H1 (cell line): ENCODE measurements around the gene BMPR1A. TPM values are rescaled to one million over a fixed set of nuclear protein-coding genes. Genes with fewer than 3 reads are reported as not detected.

ENCODE experiments used
- CTCF ChIA-PET: fragments of 300-600 bp; sonication (Branson Sonifier 250); formaldehyde crosslinking; loops from one replicate; lab custom pipeline; 2021; ENCODE audit not compliant: partially characterized antibody; lab: Charles Lee
- POLR2A ChIA-PET: fragments of 300-600 bp; sonication (Branson Sonifier 250); formaldehyde crosslinking; loops from one replicate; lab custom pipeline; 2021; ENCODE audit warnings: inconsistent platforms; ENCODE audit not compliant: partially characterized antibody; lab: Charles Lee
- DNase-seq, 2 experiments: peaks; one replicate each; pipeline versions ENCODE4 v3.0.0 to v3.0.0-alpha.2; 2010 to 2022; ENCODE audit warnings: low spot score in 2 of 2, low read depth in 1 of 2, mixed read lengths in 1 of 2
- FAIRE-seq: peaks from 2 replicates; lab custom pipeline; 2011; peaks lifted over from hg19 to GRCh38; lab: Jason Lieb, UNC
- H2AFZ ChIP-seq: 2 replicates; pipeline ENCODE4 v1.8.1; 2012; ENCODE audit warnings: low read length, inconsistent platforms
- H2AK5ac ChIP-seq: 2 replicates; pipeline ENCODE4 v1.6.1; 2013; ENCODE audit warnings: low read depth, low read length
- H2BK120ac ChIP-seq: replicated peaks from 2 replicates; pipeline ENCODE3; 2013; ENCODE audit warnings: low read depth, low read length, inconsistent platforms
- H2BK12ac ChIP-seq: 2 replicates; pipeline ENCODE4 v1.6.1; 2013; ENCODE audit warnings: low read depth, low read length
- H2BK15ac ChIP-seq: 2 replicates; pipeline ENCODE4 v1.6.1; 2013; ENCODE audit warnings: low read length
- H2BK20ac ChIP-seq: 2 replicates; pipeline ENCODE4 v1.6.1; 2013; ENCODE audit warnings: low read length
- H2BK5ac ChIP-seq: 2 replicates; pipeline ENCODE4 v1.6.1; 2013; ENCODE audit warnings: low read depth, low read length
- H3K14ac ChIP-seq: 2 replicates; pipeline ENCODE4 v1.6.1; 2013; ENCODE audit warnings: inconsistent platforms; ENCODE audit not compliant: insufficient read length
- H3K18ac ChIP-seq: 2 replicates; pipeline ENCODE4 v1.6.1; 2013; ENCODE audit warnings: low read length; ENCODE audit errors: extremely low read depth
- H3K23ac ChIP-seq: 2 replicates; pipeline ENCODE4 v1.6.1; 2013; ENCODE audit warnings: inconsistent platforms; ENCODE audit not compliant: insufficient read length
- H3K23me2 ChIP-seq: 2 replicates; pipeline ENCODE4 v1.6.1; 2013; ENCODE audit warnings: low read depth, low read length
- H3K27ac ChIP-seq: 2 replicates; pipeline ENCODE4 v1.6.1; 2011; ENCODE audit warnings: low read depth, low read length, inconsistent platforms
- H3K27me3 ChIP-seq, 4 experiments: replicated peaks in 1 of 4; 1 replicate in 1 of 4; 2 replicates in 3 of 4; pipeline versions ENCODE4 v1.6.1 to v1.8.1; 2011 to 2013; ENCODE audit warnings: low read length in 3 of 4, mild to moderate bottlenecking in 3 of 4, inconsistent platforms in 2 of 4, mixed read lengths in 2 of 4, moderate library complexity in 1 of 4; ENCODE audit not compliant: control insufficient read depth in 3 of 4, insufficient read depth in 3 of 4; ENCODE audit errors: extremely low read depth in 1 of 4
- H3K36me3 ChIP-seq, 4 experiments: 2 replicates each; pipeline versions ENCODE4 v1.6.1 to v1.8.1; 2011 to 2013; ENCODE audit warnings: mild to moderate bottlenecking in 4 of 4, low read length in 3 of 4, moderate library complexity in 2 of 4, control low read depth in 1 of 4, inconsistent platforms in 1 of 4; ENCODE audit not compliant: insufficient read depth in 4 of 4, control insufficient read depth in 2 of 4
- H3K4ac ChIP-seq: replicated peaks from 2 replicates; pipeline ENCODE3; 2013; ENCODE audit warnings: low read length, low read depth, mixed read lengths, inconsistent platforms; ENCODE audit not compliant: insufficient read length
- H3K4me1 ChIP-seq, 4 experiments: replicated peaks in 1 of 4; 1 replicate in 1 of 4; 2 replicates in 3 of 4; pipeline versions ENCODE4 v1.6.1 to v1.8.1; 2011 to 2013; ENCODE audit warnings: low read length in 3 of 4, inconsistent platforms in 2 of 4, mixed read lengths in 1 of 4; ENCODE audit not compliant: insufficient read depth in 4 of 4, control insufficient read depth in 3 of 4
- H3K4me2 ChIP-seq, 2 experiments: 2 replicates each; pipeline versions ENCODE4 v1.6.1 to v1.8.1; 2011 to 2013; ENCODE audit warnings: low read depth in 2 of 2, low read length in 2 of 2, control low read depth in 1 of 2, inconsistent platforms in 1 of 2, mild to moderate bottlenecking in 1 of 2; ENCODE audit not compliant: insufficient read depth in 1 of 2
- H3K4me3 ChIP-seq, 4 experiments: fragments of 200-600, 300-600 bp in 1 of 4; sonication (generic), shearing (Covaris generic), sonication (Bioruptor Twin) in 1 of 4; 2 replicates each; pipeline versions ENCODE4 v1.5.1 to v1.8.1; 2011 to 2016; ENCODE audit warnings: low read length in 4 of 4, low read depth in 3 of 4, control low read depth in 2 of 4, inconsistent platforms in 2 of 4, mild to moderate bottlenecking in 2 of 4, mixed read lengths in 1 of 4, moderate library complexity in 1 of 4; ENCODE audit not compliant: insufficient read depth in 2 of 4; ENCODE audit errors: extremely low read depth in 1 of 4
- H3K56ac ChIP-seq: replicated peaks from 2 replicates; pipeline ENCODE3; 2013; ENCODE audit warnings: low read depth, mild to moderate bottlenecking, mixed read lengths, low read length, inconsistent platforms; ENCODE audit not compliant: insufficient read length
- H3K79me1 ChIP-seq: 2 replicates; pipeline ENCODE4 v1.6.1; 2013; ENCODE audit warnings: low read depth, low read length, control low read depth
- H3K79me2 ChIP-seq, 2 experiments: 2 replicates each; pipeline versions ENCODE4 v1.6.1 to v1.8.1; 2012 to 2013; ENCODE audit warnings: low read length in 2 of 2, mild to moderate bottlenecking in 2 of 2, inconsistent platforms in 1 of 2; ENCODE audit not compliant: insufficient read depth in 2 of 2, control insufficient read depth in 1 of 2
- H3K9ac ChIP-seq, 4 experiments: replicated peaks in 1 of 4; 1 replicate in 1 of 4; 2 replicates in 3 of 4; pipeline versions ENCODE4 v1.6.1 to v1.8.1; 2011 to 2013; ENCODE audit warnings: low read depth in 3 of 4, low read length in 3 of 4, control low read depth in 2 of 4, mild to moderate bottlenecking in 2 of 4, moderate library complexity in 2 of 4, inconsistent platforms in 1 of 4; ENCODE audit errors: extremely low read depth in 1 of 4
- H3K9me3 ChIP-seq, 2 experiments: 2 replicates each; pipeline versions ENCODE4 v1.6.1 to v1.8.1; 2012 to 2013; ENCODE audit warnings: mild to moderate bottlenecking in 2 of 2, moderate library complexity in 2 of 2, control low read depth in 1 of 2, inconsistent platforms in 1 of 2, low read depth in 1 of 2, low read length in 1 of 2, mixed read lengths in 1 of 2; ENCODE audit not compliant: insufficient read depth in 2 of 2
- H4K20me1 ChIP-seq, 2 experiments: replicated peaks in 1 of 2; 2 replicates each; pipeline versions ENCODE3 to v1.8.1; 2011 to 2013; ENCODE audit warnings: inconsistent platforms in 2 of 2, low read length in 2 of 2, mild to moderate bottlenecking in 1 of 2; ENCODE audit not compliant: insufficient read depth in 2 of 2, control insufficient read depth in 1 of 2
- H4K5ac ChIP-seq: 2 replicates; pipeline ENCODE4 v1.6.1; 2013; ENCODE audit warnings: low read length, low read depth, mixed read lengths, inconsistent platforms; ENCODE audit not compliant: insufficient read length
- H4K8ac ChIP-seq: 2 replicates; pipeline ENCODE4 v1.8.0; 2013; ENCODE audit warnings: mild to moderate bottlenecking, moderate library complexity, low read length, inconsistent platforms; ENCODE audit not compliant: insufficient read depth; ENCODE audit errors: extremely low read depth
- H4K91ac ChIP-seq: replicated peaks from 2 replicates; pipeline ENCODE3; 2013; ENCODE audit warnings: low read length, mixed read lengths, inconsistent platforms; ENCODE audit not compliant: insufficient read length
- BCL11A ChIP-seq, 2 experiments: IDR thresholded peaks; one replicate each; pipeline ENCODE4 v1.6.1; 2011; ENCODE audit warnings: low read depth in 2 of 2, low read length in 2 of 2, mild to moderate bottlenecking in 2 of 2
- BRCA1 ChIP-seq: IDR thresholded peaks from 2 replicates; pipeline ENCODE4 v1.6.1; 2012; ENCODE audit warnings: low read depth, low read length, improper control_type of control experiment
- CHD2 ChIP-seq: IDR thresholded peaks from 2 replicates; pipeline ENCODE4 v1.6.1; 2012; ENCODE audit warnings: low read length, improper control_type of control experiment
- CREB1 ChIP-seq: IDR thresholded peaks from 2 replicates; pipeline ENCODE4 v1.6.1; 2012; ENCODE audit warnings: inconsistent platforms
- EGR1 ChIP-seq: IDR thresholded peaks from 2 replicates; pipeline ENCODE4 v1.6.1; 2011; ENCODE audit warnings: low read depth, low read length, borderline replicate concordance
- GABPA ChIP-seq: IDR thresholded peaks from 2 replicates; pipeline ENCODE4 v1.6.1; 2011; ENCODE audit warnings: mild to moderate bottlenecking, low read length, moderate library complexity, borderline replicate concordance; ENCODE audit not compliant: insufficient read depth
- HDAC6 ChIP-seq: IDR thresholded peaks from one replicate; pipeline ENCODE4 v1.7.1; 2012; ENCODE audit warnings: low read depth, mild to moderate bottlenecking, inconsistent platforms, low read length, moderate library complexity
- KDM1A ChIP-seq: fragments of 200-600, 300-600 bp; sonication (generic); IDR thresholded peaks from 2 replicates; pipeline ENCODE4 v1.7.1; 2016; ENCODE audit warnings: mild to moderate bottlenecking, low read length, borderline replicate concordance
- POU5F1 ChIP-seq: IDR thresholded peaks from 2 replicates; pipeline ENCODE4 v1.6.1; 2011; ENCODE audit warnings: low read depth, mild to moderate bottlenecking, low read length, moderate library complexity
- RBBP5 ChIP-seq: IDR thresholded peaks from 2 replicates; pipeline ENCODE4 v1.7.1; 2012; ENCODE audit warnings: low read depth, mild to moderate bottlenecking, inconsistent platforms, low read length, moderate library complexity, borderline replicate concordance
- SP4 ChIP-seq: IDR thresholded peaks from 2 replicates; pipeline ENCODE4 v1.6.1; 2012; ENCODE audit warnings: low read length, inconsistent platforms
- SUZ12 ChIP-seq: fragments of 200-600 bp; sonication (generic); IDR thresholded peaks from 2 replicates; pipeline ENCODE4 v1.6.1; 2012; ENCODE audit warnings: mild to moderate bottlenecking, inconsistent platforms, low read length, moderate library complexity, mixed read lengths
- TBP ChIP-seq: IDR thresholded peaks from 2 replicates; pipeline ENCODE4 v1.6.1; 2011; ENCODE audit warnings: low read depth, low read length, improper control_type of control experiment
- TCF12 ChIP-seq: IDR thresholded peaks from 2 replicates; pipeline ENCODE4 v1.6.1; 2011; ENCODE audit warnings: low read depth, mild to moderate bottlenecking, low read length
- TEAD4 ChIP-seq: IDR thresholded peaks from 2 replicates; pipeline ENCODE4 v1.6.1; 2012; ENCODE audit warnings: low read depth, low read length, inconsistent platforms, mixed read lengths
- WGBS, 2 experiments: shearing (Covaris generic) in 1 of 2; methylation state at CpG; one replicate each; pipeline versions ENCODE4 v1.1.6 to v1.1.7; 2013 to 2015; ENCODE audit warnings: low lambda C conversion rate in 2 of 2, mixed read lengths in 2 of 2, inconsistent platforms in 1 of 2, low coverage in 1 of 2, missing lambda C conversion rate in 1 of 2; ENCODE audit not compliant: insufficient replicate concordance in 2 of 2, insufficient coverage in 1 of 2, insufficient read length in 1 of 2; ENCODE audit errors: extremely low coverage in 1 of 2, missing lambda C conversion rate in 1 of 2; 5-methylcytosine and 5-hydroxymethylcytosine counted together
- polyA plus RNA-seq, 7 experiments: library from polyadenylated mRNA; depleted of rRNA in 3 of 7; stranded (reverse) in 5 of 7; unstranded in 2 of 7; fragments of >200 nt in 5 of 7; fragments of 200-250 nt in 2 of 7; gene quantifications; 1 replicate in 5 of 7; 2 replicates in 1 of 7; 4 replicates in 1 of 7; pipeline versions ENCODE4 v1.2.1 to v1.2.3, GENCODE V29; 2011 to 2013; ENCODE audit warnings: missing spikeins in 2 of 7, mixed read lengths in 2 of 7
- total RNA-seq: library from RNA; stranded (reverse); fragmentation: NEBNext Ultra II Directional; extraction: Animal tissue kit (Norgen Biotek cat#: 25700); gene quantifications from 2 replicates; pipeline ENCODE4 v1.2.1, GENCODE V29; 2021

Gene BMPR1A
- total and polyA plus RNA-seq, 2 of the 8 experiments (the other 6 are each of a cell fraction or from before 2014, with no cell fraction given), result 34.4 to 129 TPM

DNA sequence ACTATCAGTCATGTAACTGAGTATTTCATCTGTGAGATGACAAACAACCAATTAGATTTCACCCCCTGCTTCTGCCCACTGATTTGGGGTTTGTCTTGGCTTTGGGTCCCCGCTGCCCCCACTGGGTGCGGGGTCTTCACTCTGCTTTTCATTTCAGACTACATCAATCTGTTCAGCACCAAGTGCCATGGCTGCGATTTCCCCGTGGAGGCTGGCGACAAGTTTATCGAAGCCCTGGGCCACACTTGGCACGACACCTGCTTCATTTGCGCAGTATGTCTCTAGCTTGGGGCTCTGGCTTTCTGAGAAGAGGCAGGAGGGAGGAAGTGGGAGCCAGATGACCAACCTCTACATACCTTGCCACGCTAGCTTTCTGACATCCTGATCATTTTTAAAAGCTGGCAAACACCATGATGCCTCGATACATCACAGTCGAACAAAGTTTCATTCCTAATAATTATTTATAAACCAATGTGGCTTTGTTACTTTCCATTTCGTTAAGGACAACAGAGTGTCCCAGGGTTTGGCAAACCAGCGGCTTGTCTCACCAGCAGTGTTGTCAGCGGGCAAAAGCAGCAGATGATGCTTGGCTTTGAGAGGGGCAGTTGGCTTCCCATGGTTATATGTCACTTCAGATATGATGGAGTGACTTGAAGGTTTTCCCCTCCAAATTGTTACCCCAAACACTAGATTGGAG is 30.3 kb upstream of the BMPR1A start:
- Histone ChIP-seq H3K79me2 (no peaks in the 10 kb centered on the region), H3K18ac (no peak overlapping the region), H4K91ac (no peak overlapping the region), H3K23ac (no peak overlapping the region), H3K27ac (no peak overlapping the region), H4K8ac (no peak overlapping the region), H3K36me3 (no peaks in the 10 kb centered on the region), H3K4me1 (no peaks in the 10 kb centered on the region), H3K23me2 (no peaks in the 10 kb centered on the region), H3K4me2 (no peak overlapping the region), H2BK5ac (no peak overlapping the region), H2AK5ac (no peak overlapping the region), H3K9ac (0 out of 7 replicates have a peak overlapping the region, but pooled peaks of 1 of the 4 experiments have one; percentile 2), H3K79me1 (no peaks in the 10 kb centered on the region), H3K4me3 (no peak overlapping the region), H2BK20ac (no peak overlapping the region), H3K27me3 (no peaks in the 10 kb centered on the region), H3K56ac (no peak overlapping the region), H3K9me3 (no peaks in the 10 kb centered on the region), H4K20me1 (no peaks in the 10 kb centered on the region), H4K5ac (no peak overlapping the region), H2BK12ac (no peak overlapping the region), H2BK120ac (no peak overlapping the region), H3K4ac (no peak overlapping the region), H2BK15ac (no peak overlapping the region), H2AFZ (no peak overlapping the region), H3K14ac (no peak overlapping the region)
- ChIA-PET POLR2A (interaction anchor here (1.5 kb wide), 1 partner anchor 12 kb away, joined by 3 read pairs; no protein-coding TSS in a partner anchor), CTCF (interaction anchor here (0.6 to 1.2 kb wide), 2 partner anchors 14 to 240 kb away, joined by 3 read pairs; no protein-coding TSS in a partner anchor)
- DNase-seq (no peak), FAIRE-seq (no peak)
- WGBS, 2 experiments, result 92% methylated on average over 14 of the region's 14 CpGs; no CpG with 5 or more reads in 1 of the 2 experiments
- TF ChIP-seq POU5F1, result no peak
- no peak for TF ChIP-seq SP4
- no peak for TF ChIP-seq EGR1
- TF ChIP-seq BRCA1, result no peak
- no peak for TF ChIP-seq TEAD4
- no peak for TF ChIP-seq CREB1
- TF ChIP-seq TBP, result no peak
- TF ChIP-seq BCL11A (IDR thresholded peaks at IDR 0.05; ENCODE audit: low read depth in 2 of 2, low read length in 2 of 2), result no peak
- TF ChIP-seq TCF12, result no peak
- TF ChIP-seq CHD2, result no peak
- no peak for TF ChIP-seq SUZ12
- no peak for TF ChIP-seq RBBP5
- no peak for TF ChIP-seq KDM1A
- no peak for TF ChIP-seq GABPA
- TF ChIP-seq HDAC6, result no peak
